ENCODE measurements around the gene MRPL19. TPM values are rescaled to one million over a fixed set of nuclear protein-coding genes. Genes with fewer than 3 reads are reported as not detected.
A peak's percentile ranks its signal among the peaks of the same experiment; 100 is the strongest.

MRPL19 gene
- total and polyA plus RNA-seq, 2 of the 13 experiments (the other 11 are each of a cell fraction or from before 2014, with no cell fraction given), result 43.2 to 163 TPM

GRCh38 chr2:75609334-75609689 lies 37.3 kb upstream of the MRPL19 start (continued):
- TF ChIP-seq FOXK1 (CRISPR knock-in tag; IDR thresholded peaks at IDR 0.05; ENCODE audit: borderline replicate concordance, low read depth), result no peak
- TF ChIP-seq ZNF546 (CRISPR knock-in tag; conservative IDR thresholded peaks at IDR 0.05), result 0 out of 2 replicates have a peak, but pooled peaks have one; percentile 29
- TF ChIP-seq, protein P1, sequence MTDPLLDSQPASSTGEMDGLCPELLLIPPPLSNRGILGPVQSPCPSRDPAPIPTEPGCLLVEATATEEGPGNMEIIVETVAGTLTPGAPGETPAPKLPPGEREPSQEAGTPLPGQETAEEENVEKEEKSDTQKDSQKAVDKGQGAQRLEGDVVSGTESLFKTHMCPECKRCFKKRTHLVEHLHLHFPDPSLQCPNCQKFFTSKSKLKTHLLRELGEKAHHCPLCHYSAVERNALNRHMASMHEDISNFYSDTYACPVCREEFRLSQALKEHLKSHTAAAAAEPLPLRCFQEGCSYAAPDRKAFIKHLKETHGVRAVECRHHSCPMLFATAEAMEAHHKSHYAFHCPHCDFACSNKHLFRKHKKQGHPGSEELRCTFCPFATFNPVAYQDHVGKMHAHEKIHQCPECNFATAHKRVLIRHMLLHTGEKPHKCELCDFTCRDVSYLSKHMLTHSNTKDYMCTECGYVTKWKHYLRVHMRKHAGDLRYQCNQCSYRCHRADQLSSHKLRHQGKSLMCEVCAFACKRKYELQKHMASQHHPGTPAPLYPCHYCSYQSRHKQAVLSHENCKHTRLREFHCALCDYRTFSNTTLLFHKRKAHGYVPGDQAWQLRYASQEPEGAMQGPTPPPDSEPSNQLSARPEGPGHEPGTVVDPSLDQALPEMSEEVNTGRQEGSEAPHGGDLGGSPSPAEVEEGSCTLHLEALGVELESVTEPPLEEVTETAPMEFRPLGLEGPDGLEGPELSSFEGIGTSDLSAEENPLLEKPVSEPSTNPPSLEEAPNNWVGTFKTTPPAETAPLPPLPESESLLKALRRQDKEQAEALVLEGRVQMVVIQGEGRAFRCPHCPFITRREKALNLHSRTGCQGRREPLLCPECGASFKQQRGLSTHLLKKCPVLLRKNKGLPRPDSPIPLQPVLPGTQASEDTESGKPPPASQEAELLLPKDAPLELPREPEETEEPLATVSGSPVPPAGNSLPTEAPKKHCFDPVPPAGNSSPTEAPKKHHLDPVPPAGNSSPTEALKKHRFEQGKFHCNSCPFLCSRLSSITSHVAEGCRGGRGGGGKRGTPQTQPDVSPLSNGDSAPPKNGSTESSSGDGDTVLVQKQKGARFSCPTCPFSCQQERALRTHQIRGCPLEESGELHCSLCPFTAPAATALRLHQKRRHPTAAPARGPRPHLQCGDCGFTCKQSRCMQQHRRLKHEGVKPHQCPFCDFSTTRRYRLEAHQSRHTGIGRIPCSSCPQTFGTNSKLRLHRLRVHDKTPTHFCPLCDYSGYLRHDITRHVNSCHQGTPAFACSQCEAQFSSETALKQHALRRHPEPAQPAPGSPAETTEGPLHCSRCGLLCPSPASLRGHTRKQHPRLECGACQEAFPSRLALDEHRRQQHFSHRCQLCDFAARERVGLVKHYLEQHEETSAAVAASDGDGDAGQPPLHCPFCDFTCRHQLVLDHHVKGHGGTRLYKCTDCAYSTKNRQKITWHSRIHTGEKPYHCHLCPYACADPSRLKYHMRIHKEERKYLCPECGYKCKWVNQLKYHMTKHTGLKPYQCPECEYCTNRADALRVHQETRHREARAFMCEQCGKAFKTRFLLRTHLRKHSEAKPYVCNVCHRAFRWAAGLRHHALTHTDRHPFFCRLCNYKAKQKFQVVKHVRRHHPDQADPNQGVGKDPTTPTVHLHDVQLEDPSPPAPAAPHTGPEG (CRISPR knock-in tag; IDR thresholded peaks at IDR 0.05), result no peak
- TF ChIP-seq ZNF737 (CRISPR knock-in tag; IDR thresholded peaks at IDR 0.05; ENCODE audit: borderline replicate concordance), result no peak
- no peak for TF ChIP-seq KLF11 (CRISPR knock-in tag; IDR thresholded peaks at IDR 0.05)
- TF ChIP-seq ZBTB7A (CRISPR knock-in tag; IDR thresholded peaks at IDR 0.05), result no peak
- no peak for TF ChIP-seq ZBTB3 (CRISPR knock-in tag; IDR thresholded peaks at IDR 0.05; ENCODE audit: borderline replicate concordance, low read depth)
- TF ChIP-seq SP2 (CRISPR knock-in tag; IDR thresholded peaks at IDR 0.05), result no peak
- no peak for TF ChIP-seq RERE (CRISPR knock-in tag; IDR thresholded peaks at IDR 0.05; ENCODE audit: low read depth)
- no peak for TF ChIP-seq REPIN1 (CRISPR knock-in tag; IDR thresholded peaks at IDR 0.05; ENCODE audit: borderline replicate concordance, low read depth)
- no peak for TF ChIP-seq NR2C2 (CRISPR knock-in tag; IDR thresholded peaks at IDR 0.05; ENCODE audit: borderline replicate concordance)
- TF ChIP-seq MAFG (CRISPR knock-in tag; IDR thresholded peaks at IDR 0.05), result no peak
- TF ChIP-seq JUNB (CRISPR knock-in tag; IDR thresholded peaks at IDR 0.05; ENCODE audit: borderline replicate concordance), result no peak
- TF ChIP-seq, protein P2, sequence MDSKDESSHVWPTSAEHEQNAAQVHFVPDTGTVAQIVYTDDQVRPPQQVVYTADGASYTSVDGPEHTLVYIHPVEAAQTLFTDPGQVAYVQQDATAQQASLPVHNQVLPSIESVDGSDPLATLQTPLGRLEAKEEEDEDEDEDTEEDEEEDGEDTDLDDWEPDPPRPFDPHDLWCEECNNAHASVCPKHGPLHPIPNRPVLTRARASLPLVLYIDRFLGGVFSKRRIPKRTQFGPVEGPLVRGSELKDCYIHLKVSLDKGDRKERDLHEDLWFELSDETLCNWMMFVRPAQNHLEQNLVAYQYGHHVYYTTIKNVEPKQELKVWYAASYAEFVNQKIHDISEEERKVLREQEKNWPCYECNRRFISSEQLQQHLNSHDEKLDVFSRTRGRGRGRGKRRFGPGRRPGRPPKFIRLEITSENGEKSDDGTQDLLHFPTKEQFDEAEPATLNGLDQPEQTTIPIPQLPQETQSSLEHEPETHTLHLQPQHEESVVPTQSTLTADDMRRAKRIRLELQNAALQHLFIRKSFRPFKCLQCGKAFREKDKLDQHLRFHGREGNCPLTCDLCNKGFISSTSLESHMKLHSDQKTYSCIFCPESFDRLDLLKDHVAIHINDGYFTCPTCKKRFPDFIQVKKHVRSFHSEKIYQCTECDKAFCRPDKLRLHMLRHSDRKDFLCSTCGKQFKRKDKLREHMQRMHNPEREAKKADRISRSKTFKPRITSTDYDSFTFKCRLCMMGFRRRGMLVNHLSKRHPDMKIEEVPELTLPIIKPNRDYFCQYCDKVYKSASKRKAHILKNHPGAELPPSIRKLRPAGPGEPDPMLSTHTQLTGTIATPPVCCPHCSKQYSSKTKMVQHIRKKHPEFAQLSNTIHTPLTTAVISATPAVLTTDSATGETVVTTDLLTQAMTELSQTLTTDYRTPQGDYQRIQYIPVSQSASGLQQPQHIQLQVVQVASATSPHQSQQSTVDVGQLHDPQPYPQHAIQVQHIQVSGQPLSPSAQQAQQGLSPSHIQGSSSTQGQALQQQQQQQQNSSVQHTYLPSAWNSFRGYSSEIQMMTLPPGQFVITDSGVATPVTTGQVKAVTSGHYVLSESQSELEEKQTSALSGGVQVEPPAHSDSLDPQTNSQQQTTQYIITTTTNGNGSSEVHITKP (CRISPR knock-in tag; IDR thresholded peaks at IDR 0.05; ENCODE audit: low read depth), result no peak
- TF ChIP-seq ESRRA (CRISPR knock-in tag; IDR thresholded peaks at IDR 0.05; ENCODE audit: low read depth), result 0 out of 2 replicates have a peak, but pooled peaks have one; percentile 13

Data from HepG2 (cell line).